Left ventricle myocardium inferior (tissue), 1 donor: Measurements from ENCODE around the gene NDUFB3. TPM values are rescaled to one million over a fixed set of nuclear protein-coding genes. Genes with fewer than 3 reads are reported as not detected.

Source experiments
- DNase-seq: peaks from one replicate; pipeline ENCODE4 v3.0.0-alpha.2; 2020
- H3K27ac ChIP-seq: fragments of 200-600 bp; replicated peaks from 2 replicates; pipeline ENCODE4 v1.8.0; 2021
- H3K27me3 ChIP-seq: fragments of 200-600 bp; 2 replicates; pipeline ENCODE4 v1.8.0; 2021; ENCODE audit warnings: low read depth
- H3K36me3 ChIP-seq: fragments of 200-600 bp; 2 replicates; pipeline ENCODE4 v1.8.0; 2021
- H3K4me1 ChIP-seq: fragments of 200-600 bp; 2 replicates; pipeline ENCODE4 v1.8.0; 2021
- H3K4me3 ChIP-seq: fragments of 200-600 bp; 2 replicates; pipeline ENCODE4 v1.8.0; 2021; ENCODE audit warnings: mild to moderate bottlenecking, moderate library complexity
- H3K9me3 ChIP-seq: fragments of 200-600 bp; replicated peaks from 2 replicates; pipeline ENCODE4 v1.8.0; 2021
- CTCF ChIP-seq: fragments of 200-600 bp; IDR thresholded peaks from 2 replicates; pipeline ENCODE4 v1.8.0; 2021; ENCODE audit warnings: antibody characterized with exemption, mild to moderate bottlenecking, borderline replicate concordance
- intact Hi-C: fragments of 100-400 bp; cut with micrococcal nuclease; formaldehyde crosslinking; loops from one replicate; pipeline ENCODE4 v1.11.0; 2022
- total RNA-seq: library from RNA; stranded (reverse); fragmentation: NEBNext Ultra II Directional; extraction: Animal tissue kit (Norgen Biotek cat#: 25700); gene quantifications from one replicate; pipeline ENCODE4 v1.2.1, GENCODE V29; 2021
- donor health status: DM: no; HTN: yes; CAD: no; lungs with severe emphysema.

Gene NDUFB3
- total RNA-seq, 1 donor from 2014 or later: 466 TPM

DNA sequence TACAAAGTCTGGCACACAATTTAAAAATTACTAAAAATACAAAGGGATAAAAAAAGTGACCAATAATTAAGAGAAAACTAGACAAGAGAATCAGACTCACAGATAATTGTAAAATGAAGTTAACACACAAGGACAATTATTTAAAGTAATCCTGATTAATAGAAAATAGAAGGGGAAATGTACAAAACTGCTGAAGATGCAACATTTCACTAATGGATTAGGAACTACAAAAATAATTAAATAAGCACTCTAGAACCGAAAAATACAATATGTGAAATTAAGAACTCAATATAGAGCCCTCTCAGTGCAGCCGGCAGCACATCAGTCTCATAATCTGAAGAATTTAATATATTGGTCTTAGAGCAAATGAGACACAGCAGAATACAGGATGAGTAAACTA is 24.9 kb upstream of the NDUFB3 start:
- Histone ChIP-seq H3K9me3 (peaks cover 7% of the 10 kb centered on the region), H3K27me3 (no peaks in the 10 kb centered on the region), H3K27ac (no peak overlapping the region), H3K4me1 (peaks cover 8% of the 10 kb centered on the region), H3K36me3 (peaks cover 18% of the 10 kb centered on the region), H3K4me3 (no peak overlapping the region)
- DNase-seq: no peak
- no peak for TF ChIP-seq CTCF
- intact Hi-C loops: no loop called here

GRCh38 chr2:201049455-201049854 is 22.3 kb upstream of the NDUFB3 start:
- TF ChIP-seq CTCF: no peak
- Histone ChIP-seq H3K27ac (no peak overlapping the region), H3K36me3 (peaks cover 14% of the 10 kb centered on the region), H3K4me1 (peaks cover 8% of the 10 kb centered on the region), H3K4me3 (no peak overlapping the region), H3K27me3 (no peaks in the 10 kb centered on the region), H3K9me3 (peaks cover 7% of the 10 kb centered on the region)
- no peak for DNase-seq
- intact Hi-C loops: no loop called here

DNA sequence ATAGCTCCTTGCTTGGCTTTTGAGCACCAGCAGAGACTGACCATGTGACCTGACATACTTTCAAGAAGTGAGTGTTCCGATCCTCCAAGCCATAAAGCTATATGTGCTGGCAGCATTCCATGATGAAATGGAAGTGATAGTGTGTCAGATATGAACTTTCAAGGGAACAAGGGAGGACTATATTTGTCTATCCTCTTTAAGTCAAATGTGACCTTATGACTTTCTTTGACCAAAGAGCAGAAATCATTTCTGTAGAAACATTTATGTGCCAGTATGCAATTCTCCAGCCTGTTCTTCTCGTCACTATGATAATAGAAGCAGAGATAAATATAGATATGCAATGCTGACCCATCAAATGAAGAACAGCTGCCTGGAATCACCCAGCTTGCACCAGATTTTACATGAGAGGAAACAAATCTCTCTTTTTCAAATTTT is 14.7 kb upstream of the NDUFB3 start:
- Histone ChIP-seq H3K27me3 (no peaks in the 10 kb centered on the region), H3K4me1 (peaks cover 38% of the 10 kb centered on the region), H3K9me3 (no peaks in the 10 kb centered on the region), H3K27ac (peak overlapping the region; percentile 31), H3K4me3 (no peak overlapping the region), H3K36me3 (peaks cover 12% of the 10 kb centered on the region)
- intact Hi-C loops: no loop called here
- no peak for TF ChIP-seq CTCF
- DNase-seq: no peak

- Histone ChIP-seq H3K27me3 (no peaks in the 10 kb centered on the region), H3K9me3 (no peaks in the 10 kb centered on the region), H3K4me3 (no peak overlapping the region), H3K27ac (peak overlapping the region; percentile 31), H3K36me3 (peaks cover 12% of the 10 kb centered on the region), H3K4me1 (peaks cover 38% of the 10 kb centered on the region)
- intact Hi-C loops: no loop called here
- TF ChIP-seq CTCF: no peak
- DNase-seq: no peak
Observed at GRCh38 chr2:201057715-201058248, 14.0 kb upstream of the NDUFB3 start.

DNA sequence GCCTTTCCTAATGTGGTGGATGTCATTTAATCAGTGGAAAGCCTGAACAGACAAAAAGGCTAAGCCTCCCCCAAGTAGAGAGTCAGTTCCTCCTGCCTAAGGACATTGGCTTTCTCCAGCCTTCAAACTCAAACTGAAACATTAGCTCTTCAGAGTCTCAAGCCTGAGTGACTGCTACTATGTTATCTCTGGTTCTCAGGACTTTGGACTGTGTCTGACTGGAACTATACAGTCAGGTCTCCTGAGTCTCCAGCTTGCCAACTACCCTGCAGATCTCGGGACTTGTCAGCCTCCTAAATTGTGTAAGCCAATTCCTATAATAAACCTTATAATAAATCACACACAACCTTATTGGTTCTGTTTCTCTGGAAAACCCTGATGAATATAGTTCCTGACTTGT is 12.9 kb upstream of the NDUFB3 start:
- peaks cover 8% of the 10 kb centered on the region for H3K36me3 ChIP-seq
- intact Hi-C loops: no loop called here
- H3K27me3 ChIP-seq: no peaks in the 10 kb centered on the region
- no peak overlapping the region for H3K4me3 ChIP-seq
- no peak for TF ChIP-seq CTCF
- H3K27ac ChIP-seq: peak overlapping the region; percentile 2
- no peaks in the 10 kb centered on the region for H3K9me3 ChIP-seq
- no peak for DNase-seq
- peaks cover 38% of the 10 kb centered on the region for H3K4me1 ChIP-seq
